HEK293 (cell line): ENCODE results near the gene CDK2AP2.

Source experiments
- CTCF ChIA-PET: fragments of 350-600 bp; formaldehyde crosslinking; extraction: SDS; loops from one replicate; lab custom pipeline; 2021; ENCODE audit warnings: antibody characterized with exemption; lab: Yijun Ruan, JAX
- POLR2A ChIA-PET: fragments of 300-600 bp; formaldehyde crosslinking; extraction: SDS; loops from one replicate; lab custom pipeline; 2020; ENCODE audit warnings: antibody characterized with exemption, inconsistent platforms; lab: Yijun Ruan, JAX
- H3K27ac ChIP-seq: fragments of 200-500 bp; sonication (Bioruptor generic); 2 replicates; pipeline ENCODE4 v1.5.1; 2014; ENCODE audit warnings: low read depth, low read length, control low read depth, inconsistent platforms; ENCODE audit errors: extremely low read depth
- H3K36me3 ChIP-seq, 2 experiments: fragments of 200-500 bp in 1 of 2; sonication (Bioruptor generic) in 1 of 2; 1 replicate in 1 of 2; 2 replicates in 1 of 2; pipeline ENCODE4 v1.5.1; 2014 to 2017; ENCODE audit warnings: inconsistent platforms in 2 of 2, low read length in 2 of 2; ENCODE audit not compliant: control insufficient read depth in 2 of 2, insufficient read depth in 1 of 2
- H3K4me1 ChIP-seq: fragments of 200-500 bp; sonication (Bioruptor generic); 2 replicates; pipeline ENCODE4 v1.5.1; 2014; ENCODE audit warnings: mild to moderate bottlenecking, low read length, inconsistent platforms; ENCODE audit not compliant: control insufficient read depth, insufficient read depth
- H3K4me3 ChIP-seq: 2 replicates; pipeline ENCODE4 v1.5.1; 2011; ENCODE audit warnings: low read depth, mild to moderate bottlenecking, control low read depth, low read length, moderate library complexity
- H3K9me3 ChIP-seq: fragments of 200-500 bp; sonication (Bioruptor generic); 2 replicates; pipeline ENCODE4 v1.5.1; 2014; ENCODE audit warnings: low read depth, low read length, inconsistent platforms; ENCODE audit not compliant: control insufficient read depth, insufficient read depth
- AEBP2 ChIP-seq: fragments of 450-650 bp; formaldehyde crosslinking; IDR thresholded peaks from 2 replicates; pipeline ENCODE4 v1.5.1; 2016; ENCODE audit warnings: missing biosample characterization, missing genetic modification characterization, borderline replicate concordance
- ATF2 ChIP-seq: fragments of 450-650 bp; formaldehyde crosslinking; IDR thresholded peaks from 2 replicates; pipeline ENCODE4 v1.5.1; 2016; ENCODE audit warnings: missing biosample characterization, missing genetic modification characterization, low read depth
- FEZF1 ChIP-seq: fragments of 450-650 bp; formaldehyde crosslinking; IDR thresholded peaks from 2 replicates; pipeline ENCODE4 v1.5.1; 2016; ENCODE audit warnings: missing biosample characterization, missing genetic modification characterization
- HOXA7 ChIP-seq: sonication (generic); formaldehyde crosslinking; IDR thresholded peaks from 2 replicates; pipeline ENCODE4 v1.8.1; 2022; ENCODE audit warnings: missing genetic modification reagents, borderline replicate concordance
- IKZF3 ChIP-seq: fragments of 450-650 bp; IDR thresholded peaks from 2 replicates; pipeline ENCODE4 v1.5.0; 2018; ENCODE audit warnings: missing biosample characterization, mild to moderate bottlenecking, missing genetic modification characterization, moderate library complexity
- KLF16 ChIP-seq: fragments of 450-650 bp; formaldehyde crosslinking; IDR thresholded peaks from 2 replicates; pipeline ENCODE4 v1.5.1; 2017; ENCODE audit warnings: missing biosample characterization, missing genetic modification characterization
- MEIS1 ChIP-seq: sonication (generic); formaldehyde crosslinking; IDR thresholded peaks from 2 replicates; pipeline ENCODE4 v1.8.1; 2022; ENCODE audit warnings: missing genetic modification reagents, mild to moderate bottlenecking, borderline replicate concordance
- ZNF148 ChIP-seq: fragments of 450-650 bp; formaldehyde crosslinking; IDR thresholded peaks from 2 replicates; pipeline ENCODE4 v1.5.0; 2017; ENCODE audit warnings: missing biosample characterization, missing genetic modification characterization, borderline replicate concordance
- ZNF16 ChIP-seq: fragments of 450-650 bp; formaldehyde crosslinking; IDR thresholded peaks from 2 replicates; pipeline ENCODE4 v1.5.1; 2016; ENCODE audit warnings: low read depth, missing biosample characterization, missing genetic modification characterization
- ZNF174 ChIP-seq: fragments of 450-650 bp; formaldehyde crosslinking; IDR thresholded peaks from 2 replicates; pipeline ENCODE4 v1.5.0; 2017; ENCODE audit warnings: missing biosample characterization, mild to moderate bottlenecking, missing genetic modification characterization
- ZNF202 ChIP-seq: fragments of 450-650 bp; formaldehyde crosslinking; IDR thresholded peaks from 2 replicates; pipeline ENCODE4 v1.5.1; 2016; ENCODE audit warnings: missing biosample characterization, missing genetic modification characterization, borderline replicate concordance
- ZNF274 ChIP-seq, 2 experiments: fragments of 200-500 bp in 1 of 2; fragments of 450-650 bp in 1 of 2; sonication (Bioruptor generic) in 1 of 2; formaldehyde crosslinking in 1 of 2; IDR thresholded peaks; 2 replicates each; pipeline versions ENCODE4 v1.5.1 to v1.6.1; 2014 to 2016; ENCODE audit warnings: borderline replicate concordance in 1 of 2, inconsistent platforms in 1 of 2, low read length in 1 of 2, missing biosample characterization in 1 of 2, missing genetic modification characterization in 1 of 2
- ZNF292 ChIP-seq: fragments of 450-650 bp; formaldehyde crosslinking; IDR thresholded peaks from 2 replicates; pipeline ENCODE4 v1.5.1; 2016; ENCODE audit warnings: low read depth, missing biosample characterization, missing genetic modification characterization, borderline replicate concordance
- ZNF514 ChIP-seq: fragments of 450-650 bp; formaldehyde crosslinking; IDR thresholded peaks from 2 replicates; pipeline ENCODE4 v1.5.1; 2016; ENCODE audit warnings: missing biosample characterization, missing genetic modification characterization
- ZNF544 ChIP-seq: fragments of 450-650 bp; formaldehyde crosslinking; IDR thresholded peaks from 2 replicates; pipeline ENCODE4 v1.5.0; 2017; ENCODE audit warnings: missing biosample characterization, missing genetic modification characterization
- ZNF561 ChIP-seq: fragments of 450-650 bp; IDR thresholded peaks from 2 replicates; pipeline ENCODE4 v1.5.1; 2018; ENCODE audit warnings: missing biosample characterization, missing genetic modification characterization, borderline replicate concordance
- ZNF600 ChIP-seq: fragments of 450-650 bp; formaldehyde crosslinking; IDR thresholded peaks from 2 replicates; pipeline ENCODE4 v1.5.1; 2016; ENCODE audit warnings: missing biosample characterization, missing genetic modification characterization
- ZNF624 ChIP-seq: fragments of 450-650 bp; formaldehyde crosslinking; IDR thresholded peaks from 2 replicates; pipeline ENCODE4 v1.5.1; 2017; ENCODE audit warnings: missing biosample characterization, missing genetic modification characterization
- ZNF626 ChIP-seq: fragments of 450-650 bp; sonication (Bioruptor Pico); formaldehyde crosslinking; IDR thresholded peaks from 2 replicates; pipeline ENCODE4 v1.5.1; 2018; ENCODE audit warnings: missing biosample characterization, missing genetic modification characterization, inconsistent platforms
- ZNF654 ChIP-seq: fragments of 450-650 bp; formaldehyde crosslinking; IDR thresholded peaks from 2 replicates; pipeline ENCODE4 v1.5.1; 2016; ENCODE audit warnings: low read depth, missing biosample characterization, missing genetic modification characterization
- ZNF660 ChIP-seq: fragments of 450-650 bp; IDR thresholded peaks from 2 replicates; pipeline ENCODE4 v1.5.1; 2018; ENCODE audit warnings: missing biosample characterization, mild to moderate bottlenecking, missing genetic modification characterization
- TF ChIP-seq, protein P1 (sequence below): fragments of 450-650 bp; IDR thresholded peaks from 2 replicates; pipeline ENCODE4 v1.5.1; 2018; ENCODE audit warnings: missing biosample characterization, mild to moderate bottlenecking, missing genetic modification characterization

The CDK2AP2 gene

DNA sequence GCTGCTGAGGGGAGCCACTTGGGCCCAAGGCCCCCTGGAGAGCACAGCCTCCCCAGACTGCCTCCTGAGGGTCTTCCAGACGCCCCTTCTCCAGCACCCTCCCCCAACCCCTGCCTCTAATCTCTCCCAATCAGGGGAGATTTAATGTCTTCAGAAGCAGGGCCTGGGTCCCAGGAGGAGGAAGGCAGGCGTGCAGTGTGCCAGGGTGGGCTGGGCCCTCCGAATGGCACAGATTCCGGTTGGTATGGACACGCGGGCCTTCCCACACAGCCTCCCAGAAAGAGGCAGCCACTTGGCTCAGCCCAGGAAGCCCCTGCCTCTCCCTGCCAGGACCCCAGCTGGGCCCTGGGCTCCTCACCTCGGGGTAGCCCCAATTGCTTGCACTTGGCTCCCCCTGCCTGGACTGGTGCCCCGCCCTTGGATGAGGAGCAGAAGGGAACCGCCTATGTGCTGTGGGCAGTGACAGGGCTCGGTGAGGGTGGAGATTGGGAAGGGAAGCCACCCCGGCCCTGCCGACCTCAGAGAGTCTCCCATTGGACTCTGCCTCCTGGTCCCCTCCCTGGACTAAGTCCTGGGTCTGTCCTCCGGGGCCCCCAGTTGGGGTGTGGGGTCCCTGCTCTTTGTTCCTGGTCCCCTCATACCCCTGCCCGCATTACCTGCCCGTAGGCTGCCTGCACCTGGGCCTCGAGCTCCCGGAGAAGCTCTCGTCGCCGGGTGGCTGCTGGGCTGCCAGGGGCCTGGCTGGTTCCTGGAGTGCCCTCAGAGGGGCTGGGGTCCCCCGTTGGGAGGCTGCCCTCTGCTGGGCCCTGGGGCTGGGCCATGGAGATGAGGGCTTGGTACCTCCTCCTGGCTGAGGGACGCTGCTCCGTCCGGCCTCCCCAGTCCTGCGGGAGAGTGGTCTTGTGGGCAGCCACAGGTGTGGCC lies 15.9 kb upstream of the CDK2AP2 start:
- CTCF ChIA-PET, result no interaction called here
- no peak overlapping the region for H3K27ac ChIP-seq
- no peak for TF ChIP-seq ZNF561 (tag by site-specific recombination)
- no peak for TF ChIP-seq FEZF1 (tag by site-specific recombination)
- no peak for TF ChIP-seq ZNF624 (tag by site-specific recombination)
- TF ChIP-seq ZNF626 (tag by site-specific recombination), result no peak
- TF ChIP-seq ZNF274 (IDR thresholded peaks at IDR 0.05; ENCODE audit: low read length), result no peak
- no peak for TF ChIP-seq ZNF274 (tag by site-specific recombination; IDR thresholded peaks at IDR 0.05; ENCODE audit: borderline replicate concordance)
- H3K4me3 ChIP-seq, result no peak overlapping the region
- no peaks in the 10 kb centered on the region for H3K36me3 ChIP-seq
- H3K9me3 ChIP-seq, result no peaks in the 10 kb centered on the region
- H3K4me1 ChIP-seq, result no peaks in the 10 kb centered on the region
- POLR2A ChIA-PET, result no interaction called here

DNA sequence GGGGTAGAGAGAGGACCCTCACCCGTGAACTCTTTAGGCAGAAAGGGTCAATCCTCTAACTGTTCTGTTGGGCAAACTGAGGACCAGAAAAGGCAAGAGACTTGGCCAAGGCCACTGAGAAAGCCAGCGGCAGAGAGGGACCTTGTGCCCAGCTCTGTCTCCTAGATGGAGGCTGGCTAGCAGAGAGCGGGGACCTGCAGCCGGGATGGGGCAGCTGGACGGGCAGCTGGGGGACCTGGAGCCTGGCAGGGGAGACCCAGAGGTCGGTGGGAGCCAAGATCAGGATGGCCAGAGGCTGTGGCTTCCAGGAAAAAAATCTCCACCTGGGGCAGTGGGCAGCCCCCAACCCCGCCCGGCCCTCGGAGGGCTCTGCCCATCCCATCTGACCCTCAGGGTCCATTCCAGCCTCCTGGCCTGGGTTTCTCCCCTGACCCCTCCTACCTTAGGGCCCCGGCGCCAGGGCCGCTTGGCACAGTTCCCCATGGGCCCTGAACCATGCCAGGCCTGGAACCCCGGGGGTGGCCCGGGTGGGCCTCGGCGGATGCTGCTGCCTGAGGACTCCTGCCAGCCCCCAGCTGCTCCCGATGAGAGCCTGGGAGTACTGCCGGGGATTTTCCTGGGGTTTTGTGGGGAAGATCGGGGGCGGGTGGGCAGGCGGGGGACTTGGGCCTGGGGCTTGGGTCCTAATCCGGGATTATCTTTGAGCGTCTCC lies 15.0 kb upstream of the CDK2AP2 start, which contains the start of gene CABP2:
Gene CABP2 (minus strand): TSS at position 603 of the 712 bp plus-strand sequence. CDS start 120 bp downstream, at position 483.
- H3K36me3 ChIP-seq, result no peaks in the 10 kb centered on the region
- no peak for TF ChIP-seq ZNF600 (tag by site-specific recombination)
- TF ChIP-seq AEBP2 (tag by site-specific recombination), result no peak
- TF ChIP-seq ZNF16 (tag by site-specific recombination), result no peak
- no peak for TF ChIP-seq ZNF514 (tag by site-specific recombination)
- TF ChIP-seq ZNF292, result no peak
- TF ChIP-seq, all 188 proteins: peak for 0
- Histone ChIP-seq H3K4me3 (no peak within 1 kb of the TSS), H3K4me1 (no peaks in the 10 kb centered on the region), H3K27ac (no peak within 1 kb of the TSS), H3K9me3 (no peaks in the 10 kb centered on the region)
- ChIA-PET POLR2A (no interaction called here), CTCF (no interaction called here)

- Histone ChIP-seq H3K27ac (no peak overlapping the region), H3K4me1 (no peaks in the 10 kb centered on the region), H3K9me3 (no peaks in the 10 kb centered on the region), H3K36me3 (no peaks in the 10 kb centered on the region), H3K4me3 (no peak overlapping the region)
- CTCF ChIA-PET, result no interaction called here
- POLR2A ChIA-PET, result no interaction called here
- TF ChIP-seq ZNF16 (tag by site-specific recombination) (no peak), MEIS1 (CRISPR knock-in tag) (no peak), ZNF202 (tag by site-specific recombination) (no peak), ZNF148 (tag by site-specific recombination) (no peak), IKZF3 (tag by site-specific recombination) (no peak), ZNF660 (tag by site-specific recombination) (no peak), KLF16 (tag by site-specific recombination) (no peak), ZNF174 (tag by site-specific recombination) (no peak), ZNF654 (tag by site-specific recombination) (no peak), ATF2 (no peak), HOXA7 (CRISPR knock-in tag) (no peak), ZNF544 (tag by site-specific recombination) (no peak)
- TF ChIP-seq, protein P1, sequence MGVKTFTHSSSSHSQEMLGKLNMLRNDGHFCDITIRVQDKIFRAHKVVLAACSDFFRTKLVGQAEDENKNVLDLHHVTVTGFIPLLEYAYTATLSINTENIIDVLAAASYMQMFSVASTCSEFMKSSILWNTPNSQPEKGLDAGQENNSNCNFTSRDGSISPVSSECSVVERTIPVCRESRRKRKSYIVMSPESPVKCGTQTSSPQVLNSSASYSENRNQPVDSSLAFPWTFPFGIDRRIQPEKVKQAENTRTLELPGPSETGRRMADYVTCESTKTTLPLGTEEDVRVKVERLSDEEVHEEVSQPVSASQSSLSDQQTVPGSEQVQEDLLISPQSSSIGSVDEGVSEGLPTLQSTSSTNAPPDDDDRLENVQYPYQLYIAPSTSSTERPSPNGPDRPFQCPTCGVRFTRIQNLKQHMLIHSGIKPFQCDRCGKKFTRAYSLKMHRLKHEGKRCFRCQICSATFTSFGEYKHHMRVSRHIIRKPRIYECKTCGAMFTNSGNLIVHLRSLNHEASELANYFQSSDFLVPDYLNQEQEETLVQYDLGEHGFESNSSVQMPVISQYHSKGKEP, result no peak
These were observed 14.4 kb upstream of the CDK2AP2 start for GRCh38 chr11:67522338-67522737.
